ENCODE measurements around the gene PITPNB. TPM values are rescaled to one million over a fixed set of nuclear protein-coding genes. Genes with fewer than 3 reads are reported as not detected.

PITPNB gene
- total RNA-seq, 1 experiment from 2014 or later = 70.7 TPM

DNA sequence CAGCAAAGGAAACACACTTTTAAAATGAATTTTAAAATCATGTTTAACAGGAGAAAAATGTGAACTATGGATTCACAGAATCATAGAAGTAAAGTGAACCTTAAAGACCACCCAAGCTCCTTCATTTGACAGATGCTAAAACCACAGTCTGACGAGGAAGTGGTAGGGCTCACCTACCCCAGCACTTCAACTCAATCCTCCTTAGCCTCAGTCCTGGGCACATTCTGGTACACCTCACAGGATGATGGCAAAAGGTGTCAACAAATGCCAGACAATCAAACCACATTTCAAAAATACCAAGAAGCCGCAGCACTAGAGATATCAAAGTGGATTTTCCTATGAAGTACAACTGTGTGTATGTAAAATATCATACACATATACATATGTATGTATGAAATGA lies 43.1 kb downstream of the PITPNB start (continued):
- TF ChIP-seq, protein P1, sequence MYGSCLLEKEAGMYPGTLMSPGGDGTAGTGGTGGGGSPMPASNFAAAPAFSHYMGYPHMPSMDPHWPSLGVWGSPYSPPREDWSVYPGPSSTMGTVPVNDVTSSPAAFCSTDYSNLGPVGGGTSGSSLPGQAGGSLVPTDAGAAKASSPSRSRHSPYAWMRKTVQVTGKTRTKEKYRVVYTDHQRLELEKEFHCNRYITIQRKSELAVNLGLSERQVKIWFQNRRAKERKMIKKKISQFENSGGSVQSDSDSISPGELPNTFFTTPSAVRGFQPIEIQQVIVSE (CRISPR knock-in tag; IDR thresholded peaks at IDR 0.05; ENCODE audit: borderline replicate concordance) = no peak

- Mint-ChIP-seq H3K36me3 (peaks cover 21% of the 10 kb centered on the region), H3K4me3 (no peak overlapping the region), H3K27me3 (ENCODE audit: low read depth) (no peaks in the 10 kb centered on the region), H3K27ac (no peak overlapping the region), H3K4me1 (peaks cover 36% of the 10 kb centered on the region), H3K9me3 (no peaks in the 10 kb centered on the region)
- ChIA-PET POLR2A (interaction anchor here (0.6 kb wide), 1 partner anchor 214 kb away, joined by 3 read pairs; no protein-coding TSS in a partner anchor), CTCF (interaction anchor here (1.2 to 2.2 kb wide), 2 partner anchors 12 to 145 kb away, joined by 4 to 11 read pairs; no protein-coding TSS in a partner anchor)
- TF ChIP-seq RELA (CRISPR knock-in tag; IDR thresholded peaks at IDR 0.05; ENCODE audit: borderline replicate concordance) = no peak
- TF ChIP-seq, protein P2, sequence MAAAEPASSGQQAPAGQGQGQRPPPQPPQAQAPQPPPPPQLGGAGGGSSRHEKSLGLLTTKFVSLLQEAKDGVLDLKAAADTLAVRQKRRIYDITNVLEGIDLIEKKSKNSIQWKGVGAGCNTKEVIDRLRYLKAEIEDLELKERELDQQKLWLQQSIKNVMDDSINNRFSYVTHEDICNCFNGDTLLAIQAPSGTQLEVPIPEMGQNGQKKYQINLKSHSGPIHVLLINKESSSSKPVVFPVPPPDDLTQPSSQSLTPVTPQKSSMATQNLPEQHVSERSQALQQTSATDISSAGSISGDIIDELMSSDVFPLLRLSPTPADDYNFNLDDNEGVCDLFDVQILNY (CRISPR knock-in tag; IDR thresholded peaks at IDR 0.05) = no peak
- no peak for TF ChIP-seq ETV6 (CRISPR knock-in tag; IDR thresholded peaks at IDR 0.05)
- no peak for TF ChIP-seq RORB (CRISPR knock-in tag; IDR thresholded peaks at IDR 0.05)
- TF ChIP-seq FOXJ3 (CRISPR knock-in tag; IDR thresholded peaks at IDR 0.05; ENCODE audit: borderline replicate concordance) = no peak
- TF ChIP-seq EMX1 (CRISPR knock-in tag; IDR thresholded peaks at IDR 0.05) = no peak
- TF ChIP-seq, protein P3, sequence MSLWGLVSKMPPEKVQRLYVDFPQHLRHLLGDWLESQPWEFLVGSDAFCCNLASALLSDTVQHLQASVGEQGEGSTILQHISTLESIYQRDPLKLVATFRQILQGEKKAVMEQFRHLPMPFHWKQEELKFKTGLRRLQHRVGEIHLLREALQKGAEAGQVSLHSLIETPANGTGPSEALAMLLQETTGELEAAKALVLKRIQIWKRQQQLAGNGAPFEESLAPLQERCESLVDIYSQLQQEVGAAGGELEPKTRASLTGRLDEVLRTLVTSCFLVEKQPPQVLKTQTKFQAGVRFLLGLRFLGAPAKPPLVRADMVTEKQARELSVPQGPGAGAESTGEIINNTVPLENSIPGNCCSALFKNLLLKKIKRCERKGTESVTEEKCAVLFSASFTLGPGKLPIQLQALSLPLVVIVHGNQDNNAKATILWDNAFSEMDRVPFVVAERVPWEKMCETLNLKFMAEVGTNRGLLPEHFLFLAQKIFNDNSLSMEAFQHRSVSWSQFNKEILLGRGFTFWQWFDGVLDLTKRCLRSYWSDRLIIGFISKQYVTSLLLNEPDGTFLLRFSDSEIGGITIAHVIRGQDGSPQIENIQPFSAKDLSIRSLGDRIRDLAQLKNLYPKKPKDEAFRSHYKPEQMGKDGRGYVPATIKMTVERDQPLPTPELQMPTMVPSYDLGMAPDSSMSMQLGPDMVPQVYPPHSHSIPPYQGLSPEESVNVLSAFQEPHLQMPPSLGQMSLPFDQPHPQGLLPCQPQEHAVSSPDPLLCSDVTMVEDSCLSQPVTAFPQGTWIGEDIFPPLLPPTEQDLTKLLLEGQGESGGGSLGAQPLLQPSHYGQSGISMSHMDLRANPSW (CRISPR knock-in tag; conservative IDR thresholded peaks at IDR 0.05; ENCODE audit: low read depth) = no peak
- DNase-seq (ENCODE audit: low spot score) (no peak), ATAC-seq (no peak)
Observed at GRCh38 chr22:27874764-27875163, 44.3 kb downstream of the PITPNB start.

- Mint-ChIP-seq H3K4me3 (no peak overlapping the region), H3K4me1 (peaks cover 35% of the 10 kb centered on the region), H3K9me3 (no peaks in the 10 kb centered on the region), H3K36me3 (peaks cover 21% of the 10 kb centered on the region), H3K27ac (no peak overlapping the region), H3K27me3 (ENCODE audit: low read depth) (no peaks in the 10 kb centered on the region)
- POLR2A ChIA-PET = no interaction called here
- CTCF ChIA-PET = interaction anchor here (1.0 to 1.2 kb wide), 2 partner anchors 12 to 146 kb away, joined by 3 to 4 read pairs; no protein-coding TSS in a partner anchor
- ATAC-seq (no peak), DNase-seq (ENCODE audit: low spot score) (no peak)
- TF ChIP-seq FOXK1 (CRISPR knock-in tag; IDR thresholded peaks at IDR 0.05) (no peak), NR3C1 (CRISPR knock-in tag; conservative IDR thresholded peaks at IDR 0.05; ENCODE audit: low read depth) (no peak), ARID4B (CRISPR knock-in tag; IDR thresholded peaks at IDR 0.05; ENCODE audit: borderline replicate concordance) (no peak), ZNF138 (CRISPR knock-in tag; conservative IDR thresholded peaks at IDR 0.05) (no peak), ZNF317 (CRISPR knock-in tag; IDR thresholded peaks at IDR 0.05; ENCODE audit: borderline replicate concordance, low read depth) (no peak), NR1H2 (CRISPR knock-in tag; IDR thresholded peaks at IDR 0.05) (no peak), MXD4 (CRISPR knock-in tag; IDR thresholded peaks at IDR 0.05; ENCODE audit: borderline replicate concordance) (no peak), TP53 (CRISPR knock-in tag; IDR thresholded peaks at IDR 0.05) (no peak), ATF6 (CRISPR knock-in tag; IDR thresholded peaks at IDR 0.05) (no peak), JAZF1 (CRISPR knock-in tag; IDR thresholded peaks at IDR 0.05) (no peak), PRRX2 (CRISPR knock-in tag; IDR thresholded peaks at IDR 0.05) (no peak)
- TF ChIP-seq, protein P2 (CRISPR knock-in tag; IDR thresholded peaks at IDR 0.05) = no peak
- TF ChIP-seq, protein P4, sequence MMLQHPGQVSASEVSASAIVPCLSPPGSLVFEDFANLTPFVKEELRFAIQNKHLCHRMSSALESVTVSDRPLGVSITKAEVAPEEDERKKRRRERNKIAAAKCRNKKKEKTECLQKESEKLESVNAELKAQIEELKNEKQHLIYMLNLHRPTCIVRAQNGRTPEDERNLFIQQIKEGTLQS (CRISPR knock-in tag; conservative IDR thresholded peaks at IDR 0.05) = no peak
- TF ChIP-seq, protein P5, sequence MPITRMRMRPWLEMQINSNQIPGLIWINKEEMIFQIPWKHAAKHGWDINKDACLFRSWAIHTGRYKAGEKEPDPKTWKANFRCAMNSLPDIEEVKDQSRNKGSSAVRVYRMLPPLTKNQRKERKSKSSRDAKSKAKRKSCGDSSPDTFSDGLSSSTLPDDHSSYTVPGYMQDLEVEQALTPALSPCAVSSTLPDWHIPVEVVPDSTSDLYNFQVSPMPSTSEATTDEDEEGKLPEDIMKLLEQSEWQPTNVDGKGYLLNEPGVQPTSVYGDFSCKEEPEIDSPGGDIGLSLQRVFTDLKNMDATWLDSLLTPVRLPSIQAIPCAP (CRISPR knock-in tag; IDR thresholded peaks at IDR 0.05) = no peak
Observed at GRCh38 chr22:27874185-27874584, 44.9 kb downstream of the PITPNB start.

All from WTC11 (cell line).